PC-3 (cell line): Measurements from ENCODE around the gene TLR3. TPM values are rescaled to one million over a fixed set of nuclear protein-coding genes. Genes with fewer than 3 reads are reported as not detected.

Experiments used
- ATAC-seq: fragments of 200-7000 bp; cut with Tn5 transposase; 2 replicates; pipeline ENCODE4 v1.9.1; 2020; ENCODE audit warnings: mild to moderate bottlenecking, moderate library complexity
- BruUV-seq: library from RNA; stranded (reverse); fragments of 400-500 nt; replicated peaks from 2 replicates; lab custom pipeline; 2021; lab: Mats Ljungman, UMichigan
- CTCF ChIA-PET: fragments of 300-600 bp; sonication (Branson Sonifier 250); formaldehyde crosslinking; loops from one replicate; lab custom pipeline; 2022; ENCODE audit warnings: antibody characterized with exemption; lab: Charles Lee
- POLR2A ChIA-PET: fragments of 300-600 bp; sonication (Branson Sonifier 250); formaldehyde crosslinking; loops from one replicate; lab custom pipeline; 2022; ENCODE audit warnings: antibody characterized with exemption; ENCODE audit not compliant: unreplicated experiment; lab: Charles Lee
- DNase-seq: peaks from one replicate; pipeline ENCODE4 v3.0.0-alpha.2; 2015
- H2AFZ ChIP-seq: fragments of 300-600 bp; sonication (generic); 2 replicates; pipeline ENCODE4 v1.6.0; 2016; ENCODE audit warnings: antibody characterized with exemption, low read length
- H3F3A ChIP-seq: fragments of 300-600 bp; sonication (generic); one replicate; pipeline ENCODE4 v1.6.0; 2017; ENCODE audit warnings: antibody characterized with exemption, low read length, control low read depth, mild to moderate bottlenecking; ENCODE audit not compliant: unreplicated experiment
- H3K27ac ChIP-seq: fragments of 300-600 bp; sonication (generic); 2 replicates; pipeline ENCODE4 v1.5.1; 2016; ENCODE audit warnings: mild to moderate bottlenecking, low read length
- H3K27me3 ChIP-seq: fragments of 300-600 bp; sonication (generic); 2 replicates; pipeline ENCODE4 v1.6.1; 2016; ENCODE audit warnings: low read length, mixed read lengths
- H3K36me3 ChIP-seq: fragments of 300-600 bp; sonication (generic); 2 replicates; pipeline ENCODE4 v1.6.1; 2016; ENCODE audit warnings: low read depth, mixed run types, low read length, mixed read lengths
- H3K4me1 ChIP-seq: fragments of 300-600 bp; sonication (generic); 2 replicates; pipeline ENCODE4 v1.5.1; 2016; ENCODE audit warnings: low read length; ENCODE audit not compliant: insufficient read depth
- H3K4me2 ChIP-seq: fragments of 300-600 bp; sonication (generic); 2 replicates; pipeline ENCODE4 v1.6.0; 2016; ENCODE audit warnings: low read length
- H3K4me3 ChIP-seq: fragments of 300-600 bp; sonication (generic); 2 replicates; pipeline ENCODE4 v1.5.1; 2016; ENCODE audit warnings: mild to moderate bottlenecking, low read length, mixed read lengths
- H3K79me2 ChIP-seq: fragments of 300-600 bp; sonication (generic); 2 replicates; pipeline ENCODE4 v1.6.1; 2017; ENCODE audit warnings: low read length, mixed read lengths
- H3K9ac ChIP-seq: fragments of 300-600 bp; sonication (generic); 2 replicates; pipeline ENCODE4 v1.6.0; 2016; ENCODE audit warnings: mild to moderate bottlenecking, low read length
- H3K9me2 ChIP-seq: fragments of 300-600 bp; sonication (generic); replicated peaks from 2 replicates; pipeline ENCODE4 v1.6.1; 2016; ENCODE audit warnings: mixed run types, low read length, mixed read lengths
- H3K9me3 ChIP-seq: fragments of 300-600 bp; sonication (generic); 2 replicates; pipeline ENCODE4 v1.6.1; 2016; ENCODE audit warnings: low read length, mixed read lengths
- H4K20me1 ChIP-seq: fragments of 300-600 bp; sonication (generic); 2 replicates; pipeline ENCODE4 v1.6.1; 2016; ENCODE audit warnings: low read length, mixed read lengths
- CTCF ChIP-seq: fragments of 300-600 bp; sonication (generic); conservative IDR thresholded peaks from 2 replicates; pipeline ENCODE4 v1.5.1; 2017; ENCODE audit warnings: antibody characterized with exemption, low read depth, mild to moderate bottlenecking, low read length
- EZH2 ChIP-seq: fragments of 300-600 bp; sonication (generic); IDR thresholded peaks from one replicate; pipeline ENCODE4 v1.6.1; 2017; ENCODE audit warnings: antibody characterized with exemption, mild to moderate bottlenecking, low read length; ENCODE audit not compliant: unreplicated experiment
- EZH2phosphoT487 ChIP-seq: fragments of 300-600 bp; sonication (generic); IDR thresholded peaks from 2 replicates; pipeline ENCODE4 v1.6.1; 2018; ENCODE audit warnings: mild to moderate bottlenecking, antibody characterized with exemption, low read length, borderline replicate concordance
- intact Hi-C: fragments of 100-400 bp; cut with micrococcal nuclease; formaldehyde crosslinking; loops from 2 replicates; pipeline ENCODE4 v1.9.0; 2023
- total RNA-seq: library from RNA; depleted of rRNA; stranded (reverse); fragments of >200 nt; gene quantifications from 2 replicates; pipeline ENCODE4 v1.2.3, GENCODE V29; 2014

TLR3 gene
- total RNA-seq, 1 experiment from 2014 or later: 0.33 TPM

DNA sequence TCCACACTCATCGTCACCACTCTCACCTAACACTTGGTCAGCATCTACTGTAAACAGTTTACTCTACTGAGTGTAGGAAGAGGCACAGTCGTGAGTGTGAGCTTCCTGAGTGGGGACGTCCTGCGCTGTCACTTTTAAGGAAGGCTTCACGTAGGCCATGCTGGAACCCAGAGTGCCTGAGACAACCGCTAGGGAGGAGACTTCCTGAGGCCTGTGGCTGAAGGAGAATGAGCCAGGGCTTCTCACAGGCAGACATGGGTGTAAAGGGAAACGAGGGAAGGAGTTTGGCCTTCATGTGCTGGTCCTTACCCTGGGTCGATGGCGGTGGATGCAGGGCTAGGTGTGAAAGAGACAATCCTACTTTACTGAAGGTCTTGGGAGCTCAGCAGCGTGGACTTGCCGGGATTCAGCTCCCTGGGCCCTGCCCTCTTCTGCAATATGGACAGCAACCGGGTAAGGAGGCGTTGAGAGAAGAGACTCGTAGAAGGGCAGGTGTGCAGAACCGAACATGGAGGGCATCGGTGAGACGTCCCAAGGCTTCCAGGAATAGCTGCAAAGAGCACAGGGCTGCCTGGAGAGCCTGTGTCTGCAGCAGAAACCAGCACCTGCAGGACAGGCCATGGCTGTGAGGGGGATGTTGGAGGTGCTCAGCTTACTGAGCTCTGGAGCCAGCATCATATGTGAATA is 48.7 kb upstream of the TLR3 start:
- no peak overlapping the region for H2AFZ ChIP-seq
- no peak overlapping the region for H3K4me2 ChIP-seq
- no peaks in the 10 kb centered on the region for H4K20me1 ChIP-seq
- H3K9me2 ChIP-seq: no peaks in the 10 kb centered on the region
- no peak for TF ChIP-seq EZH2phosphoT487
- TF ChIP-seq EZH2: no peak
- no peak for TF ChIP-seq CTCF
- no peak overlapping the region for H3K4me3 ChIP-seq
- H3K9me3 ChIP-seq: no peaks in the 10 kb centered on the region
- ATAC-seq: no peak
- H3K79me2 ChIP-seq: no peaks in the 10 kb centered on the region
- ChIA-PET CTCF (no interaction called here), POLR2A (no interaction called here)
- no TSS peak for BruUV-seq
- intact Hi-C loops: no loop called here
- H3K36me3 ChIP-seq: no peaks in the 10 kb centered on the region
- no peak overlapping the region for H3K9ac ChIP-seq
- H3K27me3 ChIP-seq: no peaks in the 10 kb centered on the region
- no peaks in the 10 kb centered on the region for H3K4me1 ChIP-seq
- H3F3A ChIP-seq: no peaks in the 10 kb centered on the region
- no peak for DNase-seq
- H3K27ac ChIP-seq: no peak overlapping the region

GRCh38 chr4:186020793-186021407 is 48.1 kb upstream of the TLR3 start:
- no TSS peak for BruUV-seq
- Histone ChIP-seq H3K4me1 (no peaks in the 10 kb centered on the region), H3K4me3 (no peak overlapping the region), H3F3A (no peaks in the 10 kb centered on the region), H3K27ac (no peak overlapping the region), H2AFZ (no peak overlapping the region), H3K36me3 (no peaks in the 10 kb centered on the region), H4K20me1 (no peaks in the 10 kb centered on the region), H3K9me3 (no peaks in the 10 kb centered on the region), H3K4me2 (no peak overlapping the region), H3K27me3 (no peaks in the 10 kb centered on the region), H3K9ac (no peak overlapping the region), H3K9me2 (no peaks in the 10 kb centered on the region), H3K79me2 (no peaks in the 10 kb centered on the region)
- TF ChIP-seq EZH2phosphoT487: no peak
- no peak for TF ChIP-seq EZH2
- no peak for TF ChIP-seq CTCF
- intact Hi-C loops: loop anchor here (1.0 kb wide), 2 partner anchors 129 to 380 kb away; no protein-coding TSS in a partner anchor
- CTCF ChIA-PET: interaction anchor here (0.6 to 1.3 kb wide), 4 partner anchors 101 to 386 kb away, joined by 3 to 4 read pairs (median 4); no protein-coding TSS in a partner anchor
- DNase-seq (no peak), ATAC-seq (no peak)
- POLR2A ChIA-PET: no interaction called here
